ENCODE results near the gene PLVAP. TPM values are rescaled to one million over a fixed set of nuclear protein-coding genes. Genes with fewer than 3 reads are reported as not detected.

PLVAP gene
- total RNA-seq (2014; rRNA removed; shearing (Covaris generic)), result 0.05 TPM in 1 of 2 replicates, not detected in the other

GRCh38 chr19:17376935-17377600, at the start of gene PLVAP:
PLVAP (minus strand) TSS chr19:17377342; CDS start chr19:17377288, 54 bp downstream.
- no peak for DNase-seq (ENCODE audit: low read depth)

GRCh38 chr19:17424743-17425365, 47.7 kb upstream of the PLVAP start:
- no peak for DNase-seq (ENCODE audit: low read depth)

- no peak for DNase-seq (ENCODE audit: low read depth)
These were observed 46.5 kb upstream of the PLVAP start for GRCh38 chr19:17423429-17424208.

GRCh38 chr19:17421942-17422341, 44.8 kb upstream of the PLVAP start:
- DNase-seq (ENCODE audit: low read depth), result no peak

- DNase-seq (ENCODE audit: low read depth), result peak; percentile 39
These were observed 43.4 kb upstream of the PLVAP start for GRCh38 chr19:17420475-17420924.

- DNase-seq (ENCODE audit: low read depth), result peak; percentile 99
These were observed 42.7 kb upstream of the PLVAP start, which contains the start of gene MVB12A for GRCh38 chr19:17419621-17420474. MVB12A (plus strand) TSS chr19:17420047; CDS start chr19:17420136, 89 bp downstream.

GRCh38 chr19:17419154-17419620, 42.0 kb upstream of the PLVAP start:
- peak; percentile 37 for DNase-seq (ENCODE audit: low read depth)

GRCh38 chr19:17418710-17419109, 41.6 kb upstream of the PLVAP start:
- DNase-seq (ENCODE audit: low read depth), result peak; percentile 33

GRCh38 chr19:17415121-17415520, 38.0 kb upstream of the PLVAP start:
- no peak for DNase-seq (ENCODE audit: low read depth)

GRCh38 chr19:17414097-17414496, 37.0 kb upstream of the PLVAP start:
- DNase-seq (ENCODE audit: low read depth), result no peak

GRCh38 chr19:17411801-17412200, 34.7 kb upstream of the PLVAP start:
- no peak for DNase-seq (ENCODE audit: low read depth)

- no peak for DNase-seq (ENCODE audit: low read depth)
These were observed 32.8 kb upstream of the PLVAP start for GRCh38 chr19:17409990-17410389.

GRCh38 chr19:17406887-17407196, 29.7 kb upstream of the PLVAP start:
- no peak for DNase-seq (ENCODE audit: low read depth)

- peak; percentile 93 for DNase-seq (ENCODE audit: low read depth)
These were observed 29.1 kb upstream of the PLVAP start for GRCh38 chr19:17406046-17406886.

- peak; percentile 97 for DNase-seq (ENCODE audit: low read depth)
These were observed 28.3 kb upstream of the PLVAP start, which contains the start of gene BST2 for GRCh38 chr19:17405250-17406045. BST2 (minus strand) TSS chr19:17405630; CDS start chr19:17405575, 55 bp downstream.

GRCh38 chr19:17404621-17405249, 27.6 kb upstream of the PLVAP start:
- no peak for DNase-seq (ENCODE audit: low read depth)

- DNase-seq (ENCODE audit: low read depth), result no peak
These were observed 26.9 kb upstream of the PLVAP start for GRCh38 chr19:17404015-17404414.

GRCh38 chr19:17402982-17403855, 26.1 kb upstream of the PLVAP start:
- DNase-seq (ENCODE audit: low read depth), result no peak
